Neural cell (in vitro differentiated cells): Measurements from ENCODE around the gene S1PR1.

ENCODE experiments used
- CTCF ChIP-seq: fragments of 450-650 bp; IDR thresholded peaks from 2 replicates; pipeline ENCODE4 v1.5.1; 2014; ENCODE audit warnings: antibody characterized with exemption, mild to moderate bottlenecking, moderate library complexity; ENCODE audit not compliant: poor library complexity, severe bottlenecking
- EP300 ChIP-seq: fragments of 450-650 bp; conservative IDR thresholded peaks from 2 replicates; pipeline ENCODE4 v1.6.1; 2014; ENCODE audit warnings: antibody characterized with exemption, mild to moderate bottlenecking, moderate library complexity; ENCODE audit not compliant: poor library complexity, severe bottlenecking
- EZH2 ChIP-seq: fragments of 200-600, 300-800 bp; shearing (Covaris generic), sonication (generic); IDR thresholded peaks from 2 replicates; pipeline ENCODE4 v1.6.1; 2014; ENCODE audit warnings: antibody characterized with exemption, low read length, borderline replicate concordance, mild to moderate bottlenecking; ENCODE audit not compliant: insufficient read depth, poor library complexity, severe bottlenecking
- POLR2AphosphoS5 ChIP-seq: IDR thresholded peaks from 2 replicates; pipeline ENCODE4 v1.6.1; 2012
- RAD21 ChIP-seq: fragments of 450-650 bp; conservative IDR thresholded peaks from 2 replicates; pipeline ENCODE4 v1.6.1; 2014; ENCODE audit warnings: antibody characterized with exemption, mild to moderate bottlenecking, moderate library complexity
- REST ChIP-seq: IDR thresholded peaks from 2 replicates; pipeline ENCODE4 v1.6.1; 2012; ENCODE audit warnings: borderline replicate concordance
- SMC3 ChIP-seq: fragments of 450-650 bp; conservative IDR thresholded peaks from 2 replicates; pipeline ENCODE4 v1.6.1; 2014; ENCODE audit warnings: antibody characterized with exemption, mild to moderate bottlenecking, moderate library complexity; ENCODE audit not compliant: poor library complexity
- TAF1 ChIP-seq: IDR thresholded peaks from 2 replicates; pipeline ENCODE4 v1.6.1; 2012; ENCODE audit warnings: low read depth

- TF ChIP-seq CTCF (no peak), TAF1 (no peak), REST (no peak), POLR2AphosphoS5 (no peak), SMC3 (no peak), RAD21 (no peak), EZH2 (no peak), EP300 (no peak)
These were observed 20.2 kb upstream of the S1PR1 start for GRCh38 chr1:101216623-101217022.
